ENCODE measurements around the gene SLC9A9. TPM values are rescaled to one million over a fixed set of nuclear protein-coding genes. Genes with fewer than 3 reads are reported as not detected.

Gene SLC9A9
- total and polyA plus RNA-seq, 9 of the 15 experiments (the other 6 are each of a cell fraction or from before 2014, with no cell fraction given): 0.03 to 0.13 TPM; not detected in 7

DNA sequence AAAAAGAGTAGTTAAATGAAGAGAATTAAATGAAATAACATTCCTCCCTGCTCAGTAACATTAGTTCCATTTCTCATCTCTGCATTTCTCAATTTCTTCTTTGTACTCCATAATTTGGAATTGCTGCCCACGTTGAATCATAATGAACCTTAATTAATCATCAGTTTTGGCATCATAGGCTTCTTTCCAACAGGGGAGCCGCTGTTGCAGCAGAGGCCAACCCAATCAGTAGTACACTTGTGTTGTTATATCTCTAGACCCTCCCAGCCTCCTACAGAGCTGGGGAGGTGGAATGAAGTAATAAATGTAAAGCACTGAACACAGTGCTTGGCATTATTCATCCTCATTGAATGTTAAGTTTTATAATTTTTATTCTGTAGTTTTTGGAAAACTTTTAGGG lies 488.0 kb downstream of the SLC9A9 start:
- Histone ChIP-seq H3K9ac (ENCODE audit: insufficient read depth in 1 of 2, low read depth in 2 of 2, low read length in 2 of 2) (no peak overlapping the region), H3K9me3 (replicated peaks; ENCODE audit: control insufficient read depth, insufficient read depth, low read depth, low read length) (no peaks in the 10 kb centered on the region), H3K4me1 (replicated peaks in 1 of 2; ENCODE audit: control insufficient read depth in 2 of 2, insufficient read depth in 2 of 2, low read length in 2 of 2) (peaks cover 6 to 22% of the 10 kb centered on the region in 2 experiments; a peak in 4 of 5 replicates), H3K79me2 (ENCODE audit: control insufficient read depth, insufficient read depth, low read length) (no peaks in the 10 kb centered on the region), H3K4me2 (ENCODE audit: insufficient read depth, low read length) (no peak overlapping the region), H3K4me3 (no peak overlapping the region), H3K27me3 (ENCODE audit: control insufficient read depth in 2 of 2, insufficient read depth in 2 of 2, low read length in 2 of 2) (no peaks in the 10 kb centered on the region), H2AFZ (ENCODE audit: low read depth, low read length) (no peak overlapping the region), H3K9me1 (ENCODE audit: control insufficient read depth, insufficient read depth, low read length) (no peaks in the 10 kb centered on the region), H4K20me1 (replicated peaks; ENCODE audit: control insufficient read depth, insufficient read depth, low read length) (no peaks in the 10 kb centered on the region), H3K36me3 (ENCODE audit: control insufficient read depth, insufficient read depth, low read length) (no peaks in the 10 kb centered on the region), H3K27ac (ENCODE audit: extremely low read depth, low read depth, low read length) (no peak overlapping the region)
- no peak for FAIRE-seq
- no TSS peak for BruUV-seq (replicated peaks)
- no peak for ATAC-seq
- intact Hi-C loops (cut with micrococcal nuclease) (no loop called here), in situ Hi-C loops (cut with MboI) (no loop called here)
- WGBS (ENCODE audit: insufficient coverage, low coverage, missing lambda C conversion rate): 5% methylated on average over 2 of the region's 2 CpGs
- ChIA-PET POLR2A (interaction anchor here (0.6 kb wide), 1 partner anchor 226 kb away, joined by 3 read pairs; no protein-coding TSS in a partner anchor), CTCF (ENCODE audit: low intra/inter-chr PET ratio) (no interaction called here)
- DNase-seq (ENCODE audit: extremely low read depth in 1 of 4, low spot score in 3 of 4): no peak
- TF ChIP-seq YY1 (IDR thresholded peaks at IDR 0.05; ENCODE audit: borderline replicate concordance in 1 of 3, control insufficient read depth in 1 of 3, extremely low read depth in 1 of 3, insufficient read depth in 3 of 3, insufficient read length in 1 of 3, insufficient replicate concordance in 2 of 3, low read depth in 1 of 3, low read length in 2 of 3): no peak
- TF ChIP-seq L3MBTL2 (IDR thresholded peaks at IDR 0.05): no peak
- no peak for TF ChIP-seq U2AF2 (optimal IDR thresholded peaks at IDR 0.05; ENCODE audit: low read depth, low read length)
- TF ChIP-seq MECOM (CRISPR knock-in tag; IDR thresholded peaks at IDR 0.05): no peak
- no peak for TF ChIP-seq BRF1 (IDR thresholded peaks at IDR 0.05; ENCODE audit: borderline replicate concordance, extremely low read depth, insufficient read length)
- no peak for TF ChIP-seq ZKSCAN3 (CRISPR knock-in tag; IDR thresholded peaks at IDR 0.05)
- TF ChIP-seq, protein P1, sequence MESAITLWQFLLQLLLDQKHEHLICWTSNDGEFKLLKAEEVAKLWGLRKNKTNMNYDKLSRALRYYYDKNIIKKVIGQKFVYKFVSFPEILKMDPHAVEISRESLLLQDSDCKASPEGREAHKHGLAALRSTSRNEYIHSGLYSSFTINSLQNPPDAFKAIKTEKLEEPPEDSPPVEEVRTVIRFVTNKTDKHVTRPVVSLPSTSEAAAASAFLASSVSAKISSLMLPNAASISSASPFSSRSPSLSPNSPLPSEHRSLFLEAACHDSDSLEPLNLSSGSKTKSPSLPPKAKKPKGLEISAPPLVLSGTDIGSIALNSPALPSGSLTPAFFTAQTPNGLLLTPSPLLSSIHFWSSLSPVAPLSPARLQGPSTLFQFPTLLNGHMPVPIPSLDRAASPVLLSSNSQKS (CRISPR knock-in tag; IDR thresholded peaks at IDR 0.05): no peak
- no peak for TF ChIP-seq SMAD1 (IDR thresholded peaks at IDR 0.05; ENCODE audit: low read depth, low read length, partially characterized antibody)
- TF ChIP-seq KHSRP (IDR thresholded peaks at IDR 0.05): no peak
- no peak for TF ChIP-seq NCOA6 (IDR thresholded peaks at IDR 0.05)
- no peak for TF ChIP-seq GATAD2B (IDR thresholded peaks at IDR 0.05; ENCODE audit: borderline replicate concordance)
- TF ChIP-seq, protein P2, sequence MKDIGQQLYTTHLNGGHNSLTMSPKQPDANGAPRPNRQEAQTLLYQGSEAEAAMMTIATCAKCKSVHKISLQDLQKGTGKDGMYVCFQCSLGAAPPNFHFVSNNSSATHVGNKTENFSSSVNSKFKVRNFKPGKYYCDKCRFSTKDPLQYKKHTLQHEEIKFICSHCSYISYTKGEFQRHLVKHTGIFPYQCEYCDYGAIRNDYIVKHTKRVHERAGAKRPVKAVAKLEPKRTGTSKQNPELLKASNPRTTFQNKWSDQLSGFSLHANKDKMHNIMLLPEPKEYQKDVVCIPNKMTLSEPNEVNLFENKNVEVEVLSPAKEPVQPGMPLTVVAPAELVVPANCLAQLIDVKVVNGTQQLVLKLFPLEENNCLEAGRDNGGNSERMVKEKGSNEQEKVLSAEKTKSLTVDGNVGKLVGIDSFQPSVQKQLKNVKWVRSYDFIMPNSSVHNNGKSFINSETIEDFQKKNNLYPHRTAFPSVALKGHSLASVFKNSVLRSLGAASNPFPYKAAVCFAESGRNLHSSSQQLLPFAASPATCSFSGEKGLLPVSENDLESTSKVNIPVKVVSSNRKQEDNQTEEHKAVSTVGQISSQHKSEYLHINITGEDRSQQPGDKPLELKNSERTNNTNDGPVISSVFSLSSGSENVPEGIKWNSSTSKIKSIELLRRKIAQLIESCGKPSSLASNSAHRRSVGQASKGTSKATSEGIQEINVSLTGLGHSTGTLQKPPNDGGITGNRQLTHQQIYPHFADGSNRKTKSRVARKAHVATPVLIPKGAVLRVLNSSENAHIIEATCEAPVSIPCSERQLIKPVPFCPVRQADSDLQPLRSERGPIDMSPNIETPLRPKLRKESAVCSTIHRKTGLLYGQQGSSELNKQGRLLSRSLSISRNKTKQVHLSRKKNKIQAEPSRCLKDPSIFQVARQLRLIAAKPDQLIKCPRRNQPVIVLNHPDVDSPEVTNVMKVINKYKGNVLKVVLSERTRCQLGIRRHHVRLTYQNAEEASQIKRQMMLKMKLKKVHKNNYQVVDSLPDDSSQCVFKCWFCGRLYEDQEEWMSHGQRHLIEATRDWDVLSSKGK (CRISPR knock-in tag; IDR thresholded peaks at IDR 0.05): no peak
